Loucy (cell line): Measurements from ENCODE around the gene MMP3.

Source experiments
- CTCF ChIP-seq: fragments of 200-600 bp; sonication (generic); conservative IDR thresholded peaks from 2 replicates; pipeline ENCODE4 v1.5.1; 2014; ENCODE audit warnings: mild to moderate bottlenecking, antibody characterized with exemption, low read length
- EZH2phosphoT487 ChIP-seq: fragments of 200-600 bp; IDR thresholded peaks from 2 replicates; pipeline ENCODE4 v1.6.1; 2018; ENCODE audit warnings: antibody characterized with exemption, mild to moderate bottlenecking, moderate library complexity, borderline replicate concordance

GRCh38 chr11:102837156-102837555, 6.3 kb downstream of the MMP3 start:
- no peak for TF ChIP-seq CTCF
- TF ChIP-seq EZH2phosphoT487: no peak
